ENCODE measurements around the gene MAGEB10. TPM values are rescaled to one million over a fixed set of nuclear protein-coding genes. Genes with fewer than 3 reads are reported as not detected.

MAGEB10 gene
- total RNA-seq, 1 donor from 2014 or later: not detected

DNA sequence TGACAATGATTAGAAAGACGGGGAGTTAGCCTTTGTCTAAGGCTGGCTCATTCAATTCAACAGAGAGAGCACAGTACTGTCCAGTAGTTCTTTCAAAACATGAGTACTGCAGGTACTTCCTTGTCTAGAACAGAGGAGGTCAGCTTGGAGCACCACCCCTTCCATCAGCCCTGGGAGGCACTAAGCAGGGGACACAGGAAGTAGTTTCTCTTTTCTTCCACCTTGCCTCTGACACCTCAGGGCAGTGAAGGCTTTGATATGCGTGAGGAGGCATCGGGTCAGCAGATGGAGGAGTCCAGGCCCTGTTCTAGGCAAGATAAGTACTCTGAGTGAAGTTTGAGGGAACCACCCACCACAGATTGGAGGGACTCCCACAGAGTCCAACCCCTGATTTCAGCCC, 33.1 kb downstream of the MAGEB10 start:
- DNase-seq (ENCODE audit: extremely low spot score, unreplicated experiment): no peak
- Mint-ChIP-seq H3K27me3 (no peaks in the 10 kb centered on the region), H3K4me1 (ENCODE audit: unreplicated experiment) (no peaks in the 10 kb centered on the region), H3K27ac (no peak overlapping the region), H3K4me3 (no peak overlapping the region), H3K36me3 (no peaks in the 10 kb centered on the region), H3K9me3 (no peaks in the 10 kb centered on the region)
- TF ChIP-seq, protein P1, sequence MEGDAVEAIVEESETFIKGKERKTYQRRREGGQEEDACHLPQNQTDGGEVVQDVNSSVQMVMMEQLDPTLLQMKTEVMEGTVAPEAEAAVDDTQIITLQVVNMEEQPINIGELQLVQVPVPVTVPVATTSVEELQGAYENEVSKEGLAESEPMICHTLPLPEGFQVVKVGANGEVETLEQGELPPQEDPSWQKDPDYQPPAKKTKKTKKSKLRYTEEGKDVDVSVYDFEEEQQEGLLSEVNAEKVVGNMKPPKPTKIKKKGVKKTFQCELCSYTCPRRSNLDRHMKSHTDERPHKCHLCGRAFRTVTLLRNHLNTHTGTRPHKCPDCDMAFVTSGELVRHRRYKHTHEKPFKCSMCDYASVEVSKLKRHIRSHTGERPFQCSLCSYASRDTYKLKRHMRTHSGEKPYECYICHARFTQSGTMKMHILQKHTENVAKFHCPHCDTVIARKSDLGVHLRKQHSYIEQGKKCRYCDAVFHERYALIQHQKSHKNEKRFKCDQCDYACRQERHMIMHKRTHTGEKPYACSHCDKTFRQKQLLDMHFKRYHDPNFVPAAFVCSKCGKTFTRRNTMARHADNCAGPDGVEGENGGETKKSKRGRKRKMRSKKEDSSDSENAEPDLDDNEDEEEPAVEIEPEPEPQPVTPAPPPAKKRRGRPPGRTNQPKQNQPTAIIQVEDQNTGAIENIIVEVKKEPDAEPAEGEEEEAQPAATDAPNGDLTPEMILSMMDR (conservative IDR thresholded peaks at IDR 0.05): no peak

DNA sequence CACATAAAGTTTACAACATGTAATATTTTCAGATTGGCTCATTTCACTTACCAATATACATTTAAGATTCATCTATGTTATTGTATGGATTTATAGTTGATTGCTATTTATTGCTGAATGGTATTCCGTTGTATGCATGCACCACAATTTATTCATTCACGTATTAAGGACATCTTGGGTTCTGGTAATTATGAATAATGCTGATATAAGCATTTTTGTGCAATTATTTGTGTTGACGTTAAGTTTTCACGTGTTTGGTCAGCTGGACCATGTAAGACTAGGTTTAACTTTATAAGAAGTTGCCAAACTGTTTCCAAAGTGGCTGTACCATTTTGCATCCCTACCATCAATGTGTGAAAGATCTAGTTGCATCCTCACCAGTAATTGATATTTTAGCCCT, 35.1 kb downstream of the MAGEB10 start:
- H3K9me3 Mint-ChIP-seq: no peaks in the 10 kb centered on the region
- no peak for DNase-seq (ENCODE audit: extremely low spot score, unreplicated experiment)
- H3K27ac Mint-ChIP-seq: no peak overlapping the region
- no peaks in the 10 kb centered on the region for H3K27me3 Mint-ChIP-seq
- no peaks in the 10 kb centered on the region for H3K36me3 Mint-ChIP-seq
- H3K4me3 Mint-ChIP-seq: no peak overlapping the region
- TF ChIP-seq, protein P1 (conservative IDR thresholded peaks at IDR 0.05): no peak
- no peaks in the 10 kb centered on the region for H3K4me1 Mint-ChIP-seq (ENCODE audit: unreplicated experiment)

DNA sequence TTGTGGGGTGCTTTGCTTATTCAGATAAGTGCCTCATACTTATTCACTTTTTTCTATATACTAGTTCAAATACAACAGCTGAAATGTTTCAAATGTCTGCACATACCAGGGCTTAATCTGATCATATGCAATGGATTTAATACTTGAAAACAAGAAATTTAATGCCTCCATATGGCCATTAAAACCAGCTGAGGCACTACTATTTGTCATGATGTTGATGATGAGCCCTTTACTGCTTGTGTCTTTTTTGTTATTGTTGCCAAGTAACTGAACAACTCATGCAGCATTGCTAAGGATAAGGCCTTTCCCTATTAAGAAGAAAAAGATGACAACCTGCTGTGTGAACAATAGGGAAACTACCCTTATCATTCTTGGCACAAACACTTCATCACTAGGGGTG, 52.5 kb downstream of the MAGEB10 start:
- DNase-seq (ENCODE audit: extremely low spot score, unreplicated experiment): no peak
- no peaks in the 10 kb centered on the region for H3K36me3 Mint-ChIP-seq
- peaks cover 6% of the 10 kb centered on the region for H3K27me3 Mint-ChIP-seq
- peaks cover 5% of the 10 kb centered on the region for H3K9me3 Mint-ChIP-seq
- no peaks in the 10 kb centered on the region for H3K4me1 Mint-ChIP-seq (ENCODE audit: unreplicated experiment)
- H3K27ac Mint-ChIP-seq: no peak overlapping the region
- TF ChIP-seq, protein P1 (conservative IDR thresholded peaks at IDR 0.05): no peak
- no peak overlapping the region for H3K4me3 Mint-ChIP-seq

DNA sequence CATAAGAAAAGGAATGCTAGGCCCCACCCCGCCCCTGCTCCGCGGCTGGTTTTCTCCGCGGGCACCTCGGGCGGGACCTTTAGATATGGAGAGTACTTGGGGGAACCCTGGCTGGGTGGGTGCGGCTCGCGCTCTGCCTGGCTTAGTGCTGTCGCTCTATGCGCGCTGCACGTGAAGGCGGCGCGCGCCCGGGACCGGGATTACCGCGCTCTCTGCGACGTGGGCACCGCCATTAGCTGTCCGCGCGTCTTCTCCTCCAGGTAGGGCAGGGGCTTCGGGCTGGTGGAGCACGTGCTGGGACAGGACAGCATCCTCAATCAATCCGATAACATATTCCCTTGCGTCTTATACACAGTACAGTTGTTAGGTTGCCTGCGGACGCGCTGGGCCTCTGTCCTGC, 56.0 kb downstream of the MAGEB10 start:
- Mint-ChIP-seq H3K27me3 (peaks cover 3% of the 10 kb centered on the region), H3K27ac (no peak overlapping the region), H3K36me3 (no peaks in the 10 kb centered on the region), H3K4me1 (ENCODE audit: unreplicated experiment) (no peaks in the 10 kb centered on the region), H3K4me3 (no peak overlapping the region), H3K9me3 (no peaks in the 10 kb centered on the region)
- no peak for DNase-seq (ENCODE audit: extremely low spot score, unreplicated experiment)
- TF ChIP-seq, protein P1 (conservative IDR thresholded peaks at IDR 0.05): no peak

Other genes with a start within 250 kb of the MAGEB10 start
- not detected in 2 replicates for gene DCAF8L2, start 217.6 kb upstream of the MAGEB10 start, total RNA-seq (ENCODE audit: low replicate concordance)
- gene DCAF8L1, start 173.5 kb downstream of the MAGEB10 start, total RNA-seq (ENCODE audit: low replicate concordance): not detected in 2 replicates